ENCODE measurements around the gene LASP1NB.
"Not testable (repeated sequence)": the region's sequence is repeated elsewhere in the genome, so short reads cannot be mapped to it uniquely, and the experiment has no call there.

Gene LASP1NB

DNA sequence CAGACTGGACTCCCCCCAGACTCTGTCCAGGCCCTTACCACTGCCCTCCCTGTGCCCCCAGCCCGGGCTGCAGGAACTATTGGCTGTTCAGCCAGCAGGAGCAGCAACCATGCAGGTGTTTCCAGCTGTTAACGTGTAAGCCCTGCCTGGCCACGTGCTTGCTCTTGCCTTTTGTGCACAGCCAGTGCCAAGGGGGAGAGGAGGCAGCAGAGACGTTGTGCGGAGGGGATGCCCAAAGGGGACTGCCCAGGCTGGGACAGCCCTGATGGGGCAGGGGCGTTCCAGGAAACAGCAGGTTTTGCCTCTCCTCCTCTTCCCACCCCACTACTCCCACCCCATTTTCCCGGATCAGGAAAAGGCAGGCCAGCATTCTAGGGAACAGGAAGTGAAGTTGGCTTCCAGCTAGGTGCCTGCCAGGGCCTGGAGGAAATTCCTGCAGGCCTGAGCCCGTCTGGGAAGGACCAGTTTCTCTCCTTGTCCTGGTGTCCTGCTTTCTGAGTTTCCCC lies 16.7 kb upstream of the LASP1NB start:
- H3K36me3 ChIP-seq: peaks cover 86% of the 10 kb centered on the region
- DNase-seq: no peak
- H3K27me3 ChIP-seq: no peaks in the 10 kb centered on the region
- H3K9me3 ChIP-seq: no peaks in the 10 kb centered on the region
- no peak overlapping the region for H3K4me3 ChIP-seq

DNA sequence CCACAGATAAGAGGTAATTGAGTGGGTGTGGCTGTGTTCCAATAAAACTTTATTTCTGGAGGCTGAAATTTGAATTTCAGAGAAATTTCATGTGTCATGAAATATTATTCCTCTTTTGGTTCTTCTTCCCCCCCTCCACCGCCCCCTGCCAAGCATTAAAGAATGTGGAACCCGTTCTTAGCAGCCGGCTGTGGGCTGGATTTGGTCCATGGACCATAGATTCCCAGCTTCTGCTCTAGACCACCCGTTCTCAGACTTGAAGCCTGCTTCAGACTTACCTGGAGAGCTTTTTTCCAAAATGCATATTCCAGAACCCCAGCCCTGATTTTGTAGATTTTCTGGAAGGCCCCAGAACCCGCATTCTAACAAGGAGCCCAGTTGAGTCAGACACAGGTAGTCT lies 15.1 kb upstream of the LASP1NB start:
- H3K27me3 ChIP-seq: no peaks in the 10 kb centered on the region
- no peak overlapping the region for H3K4me3 ChIP-seq
- no peak for DNase-seq
- H3K36me3 ChIP-seq: peaks cover 88% of the 10 kb centered on the region
- H3K9me3 ChIP-seq: no peaks in the 10 kb centered on the region

DNA sequence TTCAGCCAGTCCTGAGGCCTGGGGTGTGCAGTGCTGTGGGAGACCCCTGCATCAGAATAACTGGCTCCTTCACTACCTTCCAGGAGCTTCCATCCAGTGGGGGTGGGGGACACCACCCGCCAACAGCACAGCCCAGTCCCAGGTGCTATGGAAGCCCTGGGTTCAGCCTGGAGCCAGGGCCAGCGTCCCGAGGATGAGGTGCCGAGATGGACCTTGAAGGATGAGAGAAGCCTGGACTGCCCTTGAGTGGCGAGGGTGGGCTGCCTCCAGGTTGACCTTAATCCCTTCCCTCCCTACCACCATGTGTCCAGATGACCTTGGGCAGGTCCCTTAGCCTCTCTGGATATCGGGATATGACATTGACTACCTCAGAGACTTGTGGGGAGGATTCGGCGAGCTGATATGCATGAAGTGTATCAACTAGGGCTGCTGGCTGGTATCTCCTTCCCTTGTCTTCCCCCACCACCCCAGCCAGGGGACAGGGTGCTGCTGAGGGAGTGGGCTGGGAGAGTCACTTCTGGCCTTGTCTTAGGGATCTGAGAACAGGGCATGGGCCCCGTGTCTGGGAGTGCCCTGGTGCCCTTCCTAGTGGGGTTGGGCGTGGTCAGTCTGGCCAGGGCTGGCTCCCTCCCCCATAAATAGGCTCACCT lies 14.2 kb upstream of the LASP1NB start:
- no peaks in the 10 kb centered on the region for H3K27me3 ChIP-seq
- DNase-seq: no peak
- no peaks in the 10 kb centered on the region for H3K9me3 ChIP-seq
- peaks cover 91% of the 10 kb centered on the region for H3K36me3 ChIP-seq
- H3K4me3 ChIP-seq: no peak overlapping the region

DNA sequence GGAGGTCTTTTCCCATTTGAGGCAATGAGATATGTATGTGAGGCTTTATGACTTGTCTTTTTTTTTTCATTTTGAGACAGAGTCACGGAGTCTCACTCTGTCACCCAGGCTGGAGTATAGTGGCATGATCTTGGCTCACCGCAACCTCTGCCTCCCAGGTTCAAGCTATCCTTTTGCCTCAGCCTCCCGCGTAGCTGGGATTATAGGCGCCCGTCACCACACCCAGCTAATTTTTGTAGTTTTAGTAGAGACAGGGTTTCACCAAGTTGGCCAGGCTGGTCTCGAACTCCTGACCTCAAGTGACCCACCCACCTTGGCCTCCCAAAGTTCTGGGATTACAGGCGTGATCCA lies 13.7 kb upstream of the LASP1NB start:
- H3K4me3 ChIP-seq, H3K9me3 ChIP-seq, H3K27me3 ChIP-seq, DNase-seq: not testable (repeated sequence)
- peaks cover 93% of the 10 kb centered on the region for H3K36me3 ChIP-seq

DNA sequence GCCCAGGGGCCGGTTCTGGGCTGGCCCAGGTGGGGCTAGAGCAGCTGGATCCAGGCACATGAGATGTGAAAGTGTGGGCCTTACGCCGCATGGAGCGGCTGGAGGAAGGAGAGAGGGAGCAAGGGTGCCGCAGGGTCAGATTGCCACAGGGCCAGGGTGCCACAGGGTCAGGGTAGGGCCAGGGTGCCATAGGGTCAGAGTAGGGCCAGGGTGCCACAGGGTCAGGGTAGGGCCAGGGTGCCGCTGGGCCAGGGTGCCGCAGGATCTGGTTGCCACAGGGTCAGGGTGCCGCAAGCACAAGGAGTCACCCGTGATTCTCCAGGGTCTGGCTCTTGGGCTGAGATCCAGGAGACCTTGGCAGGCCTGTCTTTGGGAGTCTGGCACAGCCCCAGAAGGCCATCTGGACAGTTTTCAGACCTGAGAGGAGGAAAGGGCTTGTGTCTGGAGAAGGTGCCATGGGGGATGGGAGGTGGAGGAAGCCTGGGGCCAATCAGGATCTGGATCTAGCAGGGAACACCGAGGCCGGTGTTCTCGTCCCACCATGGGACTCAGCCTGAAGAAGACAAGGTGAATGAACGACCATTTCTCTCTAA lies 13.1 kb upstream of the LASP1NB start:
- Histone ChIP-seq H3K36me3 (peaks cover 94% of the 10 kb centered on the region), H3K9me3 (no peaks in the 10 kb centered on the region), H3K4me3 (no peak overlapping the region), H3K27me3 (no peaks in the 10 kb centered on the region)
- peak; percentile 64 for DNase-seq

DNA sequence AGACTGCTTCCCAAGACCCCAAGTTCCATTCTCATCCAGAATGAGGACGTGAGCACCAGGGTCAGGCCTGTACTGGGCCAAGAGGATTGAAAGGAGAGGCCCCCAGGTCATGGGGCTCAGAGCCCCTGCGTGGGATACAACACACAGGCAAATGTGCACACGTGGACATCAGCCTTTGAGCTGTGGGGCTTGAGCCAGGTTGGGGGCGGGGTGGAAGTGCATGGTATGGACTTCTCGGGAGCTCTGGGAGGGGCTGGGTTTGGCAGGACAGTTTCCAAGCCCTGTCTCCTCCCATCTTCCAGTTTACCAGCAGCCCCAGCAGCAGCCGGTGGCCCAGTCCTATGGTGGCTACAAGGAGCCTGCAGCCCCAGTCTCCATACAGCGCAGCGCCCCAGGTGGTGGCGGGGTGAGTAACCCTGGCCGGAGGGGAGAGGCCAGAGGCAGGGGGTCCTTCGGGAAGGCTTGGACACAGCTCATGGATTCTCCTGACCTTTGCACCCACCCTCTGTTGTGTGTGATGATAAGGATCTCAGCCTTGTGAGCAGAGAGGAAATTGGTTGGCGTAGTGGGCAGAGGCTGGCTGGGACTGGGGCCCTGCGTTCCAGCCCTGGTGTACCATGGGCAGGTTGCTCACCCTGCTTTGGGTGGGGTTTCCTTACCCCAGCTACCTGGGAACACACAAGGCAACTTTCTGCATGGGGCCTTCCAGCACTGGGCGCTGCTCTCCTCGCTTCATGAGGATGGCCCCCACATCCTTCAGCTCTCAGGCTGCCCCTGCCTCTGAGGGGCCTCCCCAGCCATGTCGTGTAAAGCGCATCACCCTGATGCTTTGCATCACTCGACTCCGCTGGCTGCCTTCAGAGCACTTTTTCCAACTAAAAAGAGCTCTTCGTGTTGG lies 10.4 kb upstream of the LASP1NB start:
- H3K4me3 ChIP-seq: no peak overlapping the region

DNA sequence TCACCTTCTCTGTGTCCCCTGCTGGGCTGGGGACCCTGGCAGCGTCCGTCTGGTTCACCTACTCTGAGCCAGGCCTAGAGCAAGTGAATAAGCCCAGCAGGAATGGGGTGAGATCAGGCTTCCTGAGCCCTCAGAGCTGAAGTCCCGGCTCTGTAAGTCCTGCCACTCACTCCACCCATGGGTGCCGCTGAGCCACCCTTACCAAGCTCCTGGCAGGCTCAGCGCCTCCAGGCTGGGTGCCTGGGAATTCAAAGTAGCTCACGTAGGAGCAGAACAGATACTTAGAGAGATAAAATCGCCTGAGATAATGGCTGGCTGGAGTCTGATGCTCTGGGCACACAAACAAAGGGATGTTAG lies 9.8 kb upstream of the LASP1NB start:
- H3K36me3 ChIP-seq: peaks cover 99% of the 10 kb centered on the region

More for the DNA sequence above, 10.4 kb upstream of the LASP1NB start:
- Histone ChIP-seq H3K27me3 (no peaks in the 10 kb centered on the region), H3K9me3 (no peaks in the 10 kb centered on the region), H3K36me3 (peaks cover 94% of the 10 kb centered on the region)
- no peak for DNase-seq

DNA sequence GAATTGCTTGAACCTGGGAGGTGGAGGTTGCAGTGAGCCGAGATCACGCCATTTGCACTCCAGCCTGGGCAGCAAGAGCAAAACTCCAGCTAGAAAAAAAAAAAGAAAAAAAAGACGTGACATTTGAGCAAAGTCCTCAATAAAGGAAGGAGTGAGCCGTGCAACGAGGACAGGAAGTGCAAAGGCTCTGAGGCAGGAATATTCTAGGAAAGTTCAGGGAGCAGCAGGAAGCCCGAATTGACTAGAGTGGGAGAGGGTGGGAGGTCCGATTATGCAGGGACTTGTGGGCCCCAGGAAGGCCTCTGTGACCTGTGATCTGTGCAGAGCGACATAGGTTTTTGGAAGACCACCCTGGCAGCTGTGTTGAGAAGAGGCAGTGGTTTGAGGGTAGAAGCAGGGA lies 8.6 kb upstream of the LASP1NB start:
- peaks cover 98% of the 10 kb centered on the region for H3K36me3 ChIP-seq
- DNase-seq: no peak
- no peak overlapping the region for H3K4me3 ChIP-seq
- no peaks in the 10 kb centered on the region for H3K9me3 ChIP-seq
- H3K27me3 ChIP-seq: no peaks in the 10 kb centered on the region

More for the DNA sequence above, 9.8 kb upstream of the LASP1NB start:
- DNase-seq: no peak
- no peaks in the 10 kb centered on the region for H3K27me3 ChIP-seq
- H3K9me3 ChIP-seq: no peaks in the 10 kb centered on the region
- H3K4me3 ChIP-seq: no peak overlapping the region

DNA sequence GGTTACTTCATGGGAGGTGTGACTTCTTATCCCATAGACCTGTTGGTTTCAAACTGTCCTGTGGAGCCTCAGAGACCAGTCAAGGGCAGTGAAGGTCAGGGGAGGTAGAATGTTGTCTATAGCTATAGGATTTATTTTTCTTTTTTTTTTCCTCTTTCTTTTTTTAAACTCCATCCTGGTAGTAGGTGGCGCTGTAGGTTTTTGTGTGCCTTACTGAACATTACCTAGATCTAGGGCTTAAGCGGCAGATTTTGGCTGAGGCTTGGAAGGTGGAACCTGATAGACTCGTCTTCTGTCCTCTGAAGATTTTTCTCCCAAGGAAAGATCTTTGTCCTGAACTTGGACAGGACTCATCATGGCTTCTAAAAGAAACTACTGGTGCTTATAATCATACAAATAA lies 8.2 kb upstream of the LASP1NB start:
- Histone ChIP-seq H3K36me3 (peaks cover 96% of the 10 kb centered on the region), H3K9me3 (no peaks in the 10 kb centered on the region), H3K4me3 (no peak overlapping the region), H3K27me3 (no peaks in the 10 kb centered on the region)
- no peak for DNase-seq

DNA sequence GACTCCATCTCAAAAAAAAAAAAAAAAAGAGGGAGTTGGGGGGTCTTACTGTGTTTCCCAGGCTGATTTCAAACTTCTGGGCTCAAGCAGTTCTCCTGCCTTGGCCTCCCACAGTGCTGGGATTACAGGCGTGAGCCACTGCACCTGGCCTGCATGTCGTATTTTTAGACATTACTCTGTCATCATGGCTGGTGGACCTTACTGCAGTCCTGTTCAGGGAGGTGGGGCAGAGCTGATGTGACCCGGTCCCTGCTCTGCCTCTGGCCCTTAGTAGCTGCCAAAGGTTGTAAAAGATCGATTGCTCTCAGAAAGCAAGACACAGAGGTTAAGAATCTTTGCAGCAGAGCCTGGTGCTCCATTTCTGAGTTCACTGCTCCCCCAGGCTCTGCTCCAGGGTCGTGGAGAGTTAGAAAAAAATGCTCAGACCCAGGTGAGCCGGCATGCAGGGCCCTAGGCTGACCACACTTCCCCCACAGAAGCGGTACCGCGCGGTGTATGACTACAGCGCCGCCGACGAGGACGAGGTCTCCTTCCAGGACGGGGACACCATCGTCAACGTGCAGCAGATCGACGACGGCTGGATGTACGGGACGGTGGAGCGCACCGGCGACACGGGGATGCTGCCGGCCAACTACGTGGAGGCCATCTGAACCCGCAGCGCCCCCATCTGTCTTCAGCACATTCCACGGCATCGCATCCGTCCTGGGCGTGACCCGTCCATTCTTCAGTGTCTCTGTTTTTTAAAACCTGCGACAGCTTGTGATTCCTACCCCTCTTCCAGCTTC lies 7.1 kb upstream of the LASP1NB start:
- no peak for DNase-seq
- no peaks in the 10 kb centered on the region for H3K9me3 ChIP-seq
- no peaks in the 10 kb centered on the region for H3K27me3 ChIP-seq
- peaks cover 85% of the 10 kb centered on the region for H3K36me3 ChIP-seq
- H3K4me3 ChIP-seq: no peak overlapping the region

DNA sequence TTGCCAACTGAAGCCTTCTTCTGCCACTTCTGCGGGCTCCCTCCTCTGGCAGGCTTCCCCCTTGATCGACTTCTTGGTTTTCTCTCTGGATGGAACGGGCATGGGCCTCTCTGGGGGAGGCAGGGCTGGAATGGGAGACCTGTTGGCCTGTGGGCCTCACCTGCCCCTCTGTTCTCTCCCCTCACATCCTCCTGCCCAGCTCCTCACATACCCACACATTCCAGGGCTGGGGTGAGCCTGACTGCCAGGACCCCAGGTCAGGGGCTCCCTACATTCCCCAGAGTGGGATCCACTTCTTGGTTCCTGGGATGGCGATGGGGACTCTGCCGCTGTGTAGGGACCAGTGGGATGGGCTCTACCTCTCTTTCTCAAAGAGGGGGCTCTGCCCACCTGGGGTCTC lies 6.5 kb upstream of the LASP1NB start:
- Histone ChIP-seq H3K36me3 (peaks cover 80% of the 10 kb centered on the region), H3K9me3 (no peaks in the 10 kb centered on the region), H3K4me3 (no peak overlapping the region), H3K27me3 (no peaks in the 10 kb centered on the region)
- no peak for DNase-seq

DNA sequence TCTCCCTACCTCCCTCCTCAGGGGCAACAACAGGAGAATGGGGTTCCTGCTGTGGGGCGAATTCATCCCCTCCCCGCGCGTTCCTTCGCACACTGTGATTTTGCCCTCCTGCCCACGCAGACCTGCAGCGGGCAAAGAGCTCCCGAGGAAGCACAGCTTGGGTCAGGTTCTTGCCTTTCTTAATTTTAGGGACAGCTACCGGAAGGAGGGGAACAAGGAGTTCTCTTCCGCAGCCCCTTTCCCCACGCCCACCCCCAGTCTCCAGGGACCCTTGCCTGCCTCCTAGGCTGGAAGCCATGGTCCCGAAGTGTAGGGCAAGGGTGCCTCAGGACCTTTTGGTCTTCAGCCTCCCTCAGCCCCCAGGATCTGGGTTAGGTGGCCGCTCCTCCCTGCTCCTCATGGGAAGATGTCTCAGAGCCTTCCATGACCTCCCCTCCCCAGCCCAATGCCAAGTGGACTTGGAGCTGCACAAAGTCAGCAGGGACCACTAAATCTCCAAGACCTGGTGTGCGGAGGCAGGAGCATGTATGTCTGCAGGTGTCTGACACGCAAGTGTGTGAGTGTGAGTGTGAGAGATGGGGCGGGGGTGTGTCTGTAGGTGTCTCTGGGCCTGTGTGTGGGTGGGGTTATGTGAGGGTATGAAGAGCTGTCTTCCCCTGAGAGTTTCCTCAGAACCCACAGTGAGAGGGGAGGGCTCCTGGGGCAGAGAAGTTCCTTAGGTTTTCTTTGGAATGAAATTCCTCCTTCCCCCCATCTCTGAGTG lies 5.9 kb upstream of the LASP1NB start:
- no peaks in the 10 kb centered on the region for H3K27me3 ChIP-seq
- H3K36me3 ChIP-seq: peaks cover 74% of the 10 kb centered on the region

DNA sequence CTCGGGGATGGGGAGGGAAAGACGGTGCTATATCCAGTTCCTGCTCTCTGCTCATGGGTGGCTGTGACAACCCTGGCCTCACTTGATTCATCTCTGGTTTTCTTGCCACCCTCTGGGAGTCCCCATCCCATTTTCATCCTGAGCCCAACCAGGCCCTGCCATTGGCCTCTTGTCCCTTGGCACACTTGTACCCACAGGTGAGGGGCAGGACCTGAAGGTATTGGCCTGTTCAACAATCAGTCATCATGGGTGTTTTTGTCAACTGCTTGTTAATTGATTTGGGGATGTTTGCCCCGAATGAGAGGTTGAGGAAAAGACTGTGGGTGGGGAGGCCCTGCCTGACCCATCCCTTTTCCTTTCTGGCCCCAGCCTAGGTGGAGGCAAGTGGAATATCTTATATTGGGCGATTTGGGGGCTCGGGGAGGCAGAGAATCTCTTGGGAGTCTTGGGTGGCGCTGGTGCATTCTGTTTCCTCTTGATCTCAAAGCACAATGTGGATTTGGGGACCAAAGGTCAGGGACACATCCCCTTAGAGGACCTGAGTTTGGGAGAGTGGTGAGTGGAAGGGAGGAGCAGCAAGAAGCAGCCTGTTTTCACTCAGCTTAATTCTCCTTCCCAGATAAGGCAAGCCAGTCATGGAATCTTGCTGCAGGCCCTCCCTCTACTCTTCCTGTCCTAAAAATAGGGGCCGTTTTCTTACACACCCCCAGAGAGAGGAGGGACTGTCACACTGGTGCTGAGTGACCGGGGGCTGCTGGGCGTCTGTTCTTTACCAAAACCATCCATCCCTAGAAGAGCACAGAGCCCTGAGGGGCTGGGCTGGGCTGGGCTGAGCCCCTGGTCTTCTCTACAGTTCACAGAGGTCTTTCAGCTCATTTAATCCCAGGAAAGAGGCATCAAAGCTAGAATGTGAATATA lies 4.8 kb upstream of the LASP1NB start:
- Histone ChIP-seq H3K27me3 (no peaks in the 10 kb centered on the region), H3K36me3 (peaks cover 62% of the 10 kb centered on the region), H3K9me3 (no peaks in the 10 kb centered on the region), H3K4me3 (no peak overlapping the region)
- DNase-seq: no peak

More for the DNA sequence above, 5.9 kb upstream of the LASP1NB start:
- DNase-seq: no peak
- H3K4me3 ChIP-seq: no peak overlapping the region
- no peaks in the 10 kb centered on the region for H3K9me3 ChIP-seq

DNA sequence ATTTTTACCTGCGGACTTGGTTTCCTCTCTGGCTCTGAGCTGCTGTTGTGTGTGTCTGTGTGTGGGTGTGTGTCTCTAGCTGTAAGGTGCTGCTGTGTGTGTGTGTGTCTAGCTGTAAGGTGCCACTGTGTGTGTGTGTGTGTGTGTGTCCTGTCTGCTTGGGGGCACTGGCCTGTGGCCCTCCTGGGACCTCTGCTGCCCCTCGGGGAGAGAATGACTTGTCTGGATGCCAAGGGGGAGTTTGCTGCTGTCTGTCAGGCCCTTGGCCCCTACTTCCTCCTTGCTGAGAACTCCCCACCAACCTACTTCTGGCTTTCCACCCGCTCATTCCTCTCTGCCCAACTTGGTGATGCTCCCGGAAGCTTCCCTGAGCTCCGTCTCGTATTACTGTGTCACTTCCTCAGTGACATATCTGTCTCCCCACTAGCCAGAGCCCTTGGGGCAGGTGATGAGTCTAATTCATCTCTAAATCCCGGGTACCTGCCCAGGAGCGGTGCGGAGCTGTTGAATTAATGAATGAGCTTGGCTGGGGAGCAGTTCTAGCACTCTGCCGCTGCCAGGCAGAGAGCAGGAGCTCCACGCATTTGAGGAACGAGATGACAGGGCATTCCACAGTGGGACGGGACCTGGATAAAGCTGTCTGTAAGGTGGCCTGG lies 3.5 kb upstream of the LASP1NB start:
- no peaks in the 10 kb centered on the region for H3K27me3 ChIP-seq
- H3K4me3 ChIP-seq: no peak overlapping the region
- H3K36me3 ChIP-seq: peaks cover 50% of the 10 kb centered on the region
- DNase-seq: no peak
- no peaks in the 10 kb centered on the region for H3K9me3 ChIP-seq

Measured in MG63 (cell line).